Ramos (cell line): ENCODE measurements around the gene XRN1.

Experiments used
- in situ Hi-C: fragments of 300-500 bp; cut with MboI; formaldehyde crosslinking; loops from one replicate; pipeline ENCODE4 v1.14.3; 2022; ENCODE audit warnings: low sequenced_read_pairs; ENCODE audit not compliant: unreplicated experiment

The XRN1 gene

DNA sequence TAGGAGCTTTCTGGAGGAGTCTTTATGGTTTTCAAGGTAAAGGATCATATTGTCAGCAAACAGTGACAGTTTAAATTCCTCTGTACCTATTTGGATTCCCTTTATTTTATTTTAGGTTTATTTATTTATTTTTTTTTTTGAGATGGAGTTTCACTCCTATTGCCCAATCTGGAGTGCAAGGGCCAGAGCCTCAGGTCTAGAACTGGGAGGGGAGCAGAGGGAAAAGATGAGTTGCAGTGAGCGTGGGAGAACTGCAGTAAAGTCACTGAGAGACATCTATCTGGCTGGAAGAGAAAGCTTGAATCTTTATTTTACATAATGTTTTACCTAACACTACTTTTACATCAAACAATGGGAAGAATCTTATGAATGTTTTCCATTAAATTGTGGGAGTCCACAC lies 172.9 kb downstream of the XRN1 start:
- in situ Hi-C loops: loop anchor here (10.0 to 25.0 kb wide), 4 partner anchors 140 to 538 kb away; partner anchors contain the start of gene RNF7

- in situ Hi-C loops: loop anchor here (10.0 kb wide), 3 partner anchors 139 to 339 kb away; no protein-coding TSS in a partner anchor
These were observed 174.3 kb downstream of the XRN1 start for GRCh38 chr3:142273501-142273900.

GRCh38 chr3:142272200-142272891 lies 175.5 kb downstream of the XRN1 start:
- in situ Hi-C loops: loop anchor here (10.0 kb wide), 3 partner anchors 138 to 338 kb away; no protein-coding TSS in a partner anchor

GRCh38 chr3:142270407-142270806 lies 177.4 kb downstream of the XRN1 start:
- in situ Hi-C loops: loop anchor here (10.0 kb wide), 3 partner anchors 136 to 336 kb away; no protein-coding TSS in a partner anchor

DNA sequence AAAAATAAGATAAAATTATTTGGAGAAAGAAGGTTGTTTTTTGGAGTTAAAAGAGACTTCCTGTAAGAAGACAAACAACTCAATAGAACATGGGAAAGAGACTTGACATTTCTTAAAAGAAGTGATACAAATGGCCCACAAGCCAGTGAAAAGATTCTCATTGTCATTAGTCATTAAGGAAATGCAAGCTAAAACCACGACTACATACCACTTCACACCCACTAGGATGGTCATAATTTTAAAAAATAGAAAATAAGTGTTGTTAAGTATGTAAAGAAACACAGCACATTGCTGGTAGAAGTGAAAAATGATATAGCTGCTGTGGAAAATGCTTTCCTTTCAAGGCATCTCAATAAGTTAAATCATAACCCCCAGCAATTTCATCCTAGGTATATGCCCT lies 178.1 kb downstream of the XRN1 start:
- in situ Hi-C loops: loop anchor here (10.0 kb wide), 3 partner anchors 135 to 335 kb away; no protein-coding TSS in a partner anchor

DNA sequence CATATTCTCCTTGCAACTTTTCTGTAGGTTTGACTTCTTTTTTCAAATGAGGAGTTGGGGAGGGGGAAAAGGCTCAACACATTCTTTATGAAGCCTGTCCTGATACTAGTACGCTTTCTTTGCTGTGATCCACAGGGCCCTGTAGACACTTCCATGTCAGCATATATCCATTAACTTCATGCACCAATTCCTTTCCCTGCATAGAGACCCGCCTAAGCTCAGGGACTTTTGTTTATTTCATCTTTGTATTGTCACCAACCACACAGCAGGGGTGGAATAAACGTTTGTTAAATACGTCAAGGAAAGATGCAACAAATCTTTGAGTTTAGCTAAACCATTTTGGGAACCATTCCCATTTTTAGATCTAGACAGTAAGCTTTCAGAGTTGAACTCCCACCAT lies 179.4 kb downstream of the XRN1 start:
- in situ Hi-C loops: no loop called here

GRCh38 chr3:142267269-142267668 lies 180.6 kb downstream of the XRN1 start:
- in situ Hi-C loops: no loop called here

DNA sequence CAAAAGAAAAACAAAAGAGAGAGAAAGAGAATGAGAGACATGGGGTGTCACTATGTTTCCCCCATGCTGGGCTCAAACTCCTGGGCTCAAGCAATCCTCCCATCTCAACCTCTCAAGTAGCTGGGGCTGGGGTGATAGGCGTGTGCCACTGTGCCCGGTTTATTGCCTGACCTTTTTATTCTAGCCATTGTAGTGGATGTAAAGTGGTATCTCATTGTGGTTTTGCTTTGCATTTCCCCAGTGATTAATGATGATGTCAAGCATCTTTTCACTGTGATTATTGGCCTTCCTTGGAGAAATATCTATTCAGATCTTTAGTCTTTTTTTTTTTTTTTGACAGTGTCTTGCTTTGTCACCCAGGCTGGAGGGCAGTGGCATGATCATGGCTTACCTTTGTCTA lies 184.7 kb downstream of the XRN1 start:
- in situ Hi-C loops: no loop called here

- in situ Hi-C loops: no loop called here
These were observed 188.5 kb downstream of the XRN1 start for GRCh38 chr3:142259359-142259758.

DNA sequence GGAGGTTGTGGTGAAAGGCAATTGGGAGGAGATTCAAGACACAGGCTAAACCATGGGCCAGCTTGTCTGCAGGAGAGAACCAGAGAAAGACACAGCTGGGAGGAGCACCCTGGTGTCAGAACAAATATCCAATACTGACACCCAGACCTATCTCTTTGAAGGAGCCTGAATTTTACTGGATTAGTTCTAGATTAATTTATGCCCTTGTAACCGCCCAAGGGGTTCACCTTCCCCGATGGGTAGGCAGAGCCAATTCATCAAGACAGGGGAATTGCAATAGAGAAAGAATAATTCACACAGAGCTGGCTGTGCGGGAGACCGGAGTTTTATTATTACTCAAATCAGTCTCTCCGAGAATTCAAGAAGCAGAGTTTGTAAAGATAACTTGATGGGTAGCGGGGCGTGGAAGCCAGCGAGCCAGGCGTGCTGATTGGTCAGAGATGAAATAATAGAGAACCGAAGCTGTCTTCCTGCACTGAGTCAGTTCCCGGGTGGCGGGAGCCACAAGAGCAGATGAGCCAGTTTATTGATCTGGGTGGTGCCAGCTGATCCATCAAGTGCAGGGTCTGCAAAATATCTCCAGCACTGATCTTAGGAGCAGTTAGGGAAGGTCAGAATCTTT lies 191.0 kb downstream of the XRN1 start:
- in situ Hi-C loops: no loop called here
